CD4-positive, alpha-beta T cell treated with Interleukin-4 for 4 hours (primary cell): Measurements from ENCODE around the gene RASD1.
"Not testable (repeated sequence)": the region's sequence is repeated elsewhere in the genome, so short reads cannot be mapped to it uniquely, and the experiment has no call there.

Experiments
- DNase-seq: peaks from one replicate; pipeline ENCODE4 v3.0.0-alpha.2; 2020

RASD1 gene

DNA sequence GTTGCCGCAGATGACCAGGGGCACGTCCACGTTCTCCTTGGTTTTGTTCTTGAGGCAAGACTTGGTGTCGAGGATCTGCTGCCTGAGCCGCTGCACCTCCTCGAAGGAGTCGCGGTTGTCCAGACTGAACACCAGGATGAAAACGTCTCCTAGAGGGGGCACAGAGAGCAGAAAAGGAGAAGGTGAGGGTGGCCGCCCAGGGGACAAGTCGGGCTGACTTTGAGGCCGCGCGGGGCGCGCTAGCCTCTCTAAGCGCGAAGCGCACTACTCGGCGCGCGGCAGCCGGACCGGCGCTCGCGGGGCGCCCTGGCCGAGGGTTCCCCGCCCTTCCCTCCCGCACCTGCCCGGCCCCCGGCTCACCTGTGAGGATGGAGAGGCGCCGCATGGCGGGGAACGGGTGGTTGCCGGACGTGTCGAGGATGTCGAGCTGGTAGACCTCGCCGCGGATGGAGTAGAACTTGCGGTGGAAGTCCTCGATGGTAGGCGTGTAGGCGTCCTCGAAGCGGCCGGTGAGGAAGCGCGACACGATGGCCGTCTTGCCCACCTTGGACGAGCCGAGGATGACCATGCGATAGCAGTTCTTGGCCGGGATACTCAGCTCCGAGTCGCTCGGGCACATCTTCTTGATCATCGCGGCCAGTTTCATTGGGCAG lies 533 bp downstream of the RASD1 start:
- DNase-seq, result no peak

DNA sequence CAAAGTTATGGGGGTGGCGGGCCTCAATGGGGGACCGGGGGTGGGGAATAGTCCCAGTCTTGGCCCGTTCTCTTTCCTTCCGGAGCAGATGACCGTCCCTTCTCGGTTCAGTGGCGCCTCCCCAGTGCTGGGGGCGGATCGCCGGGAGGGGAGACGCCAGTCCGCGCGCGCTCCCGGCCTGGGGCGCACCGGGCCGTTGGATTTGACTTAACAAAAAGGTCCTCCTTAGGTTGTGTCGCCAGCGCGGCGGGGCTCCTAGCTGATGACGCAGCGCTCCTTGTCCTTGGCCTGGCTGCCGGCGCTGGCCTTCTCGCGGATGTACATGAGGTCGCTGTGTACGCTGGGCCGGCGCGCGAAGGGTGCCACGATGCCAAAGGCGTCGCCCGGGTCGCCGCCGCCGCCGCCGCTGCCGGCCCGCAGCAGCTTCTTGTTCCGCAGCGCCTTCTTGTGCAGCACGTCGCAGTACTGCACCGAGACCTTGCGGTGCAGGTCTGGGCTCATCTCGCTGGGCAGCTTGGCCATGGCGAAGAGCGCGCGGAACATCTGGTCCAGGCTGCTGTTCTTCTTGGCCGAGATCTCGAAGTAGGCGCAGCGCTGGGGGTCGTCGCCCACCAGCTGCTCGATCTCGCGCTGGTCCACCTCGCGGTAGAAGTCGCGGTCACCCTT lies 1.2 kb downstream of the RASD1 start:
- no peak for DNase-seq

DNA sequence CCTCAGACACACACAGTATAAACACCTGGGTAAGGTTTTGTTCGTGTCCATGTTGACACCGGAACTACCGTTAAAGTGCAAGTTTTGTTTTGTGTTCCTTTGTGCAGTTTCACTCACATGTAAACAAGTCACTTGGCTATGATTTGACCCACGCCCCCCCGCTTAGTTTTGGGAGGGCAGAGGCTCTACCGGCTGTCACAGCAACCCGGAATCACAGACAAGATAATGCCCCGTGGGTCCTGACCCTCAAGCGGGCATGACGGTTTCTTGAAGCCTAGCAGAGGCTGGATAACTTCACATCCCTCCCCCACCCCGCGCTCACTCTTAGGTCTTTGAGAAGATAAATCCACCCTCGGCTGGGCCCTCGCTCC lies 1.7 kb downstream of the RASD1 start:
- DNase-seq, result no peak

DNA sequence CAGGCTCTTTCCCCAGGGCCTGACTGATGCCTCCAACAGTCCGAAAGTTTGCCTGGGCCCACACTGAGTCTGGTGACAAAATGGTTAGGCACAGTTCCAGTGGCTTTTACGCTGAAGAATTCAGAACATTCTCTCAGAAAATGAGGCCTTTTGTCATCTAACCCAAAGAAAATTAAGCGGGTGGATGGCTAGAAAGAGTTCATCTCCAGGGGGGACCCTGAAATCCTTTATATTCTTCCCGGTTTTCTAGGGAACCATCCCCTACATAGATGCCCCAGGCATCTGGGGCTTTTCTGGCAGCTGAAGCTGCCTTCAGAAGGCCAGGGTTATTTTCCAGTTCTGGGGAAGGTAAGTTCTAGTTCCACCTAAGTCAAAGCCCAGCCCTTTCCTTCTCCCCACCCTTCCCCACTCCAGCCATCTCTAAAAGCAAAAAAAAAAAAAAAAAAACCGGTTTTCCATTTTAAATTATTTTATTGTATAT lies 2.2 kb downstream of the RASD1 start:
- no peak for DNase-seq

GRCh38 chr17:17493249-17493985 lies 2.8 kb downstream of the RASD1 start:
- no peak for DNase-seq

DNA sequence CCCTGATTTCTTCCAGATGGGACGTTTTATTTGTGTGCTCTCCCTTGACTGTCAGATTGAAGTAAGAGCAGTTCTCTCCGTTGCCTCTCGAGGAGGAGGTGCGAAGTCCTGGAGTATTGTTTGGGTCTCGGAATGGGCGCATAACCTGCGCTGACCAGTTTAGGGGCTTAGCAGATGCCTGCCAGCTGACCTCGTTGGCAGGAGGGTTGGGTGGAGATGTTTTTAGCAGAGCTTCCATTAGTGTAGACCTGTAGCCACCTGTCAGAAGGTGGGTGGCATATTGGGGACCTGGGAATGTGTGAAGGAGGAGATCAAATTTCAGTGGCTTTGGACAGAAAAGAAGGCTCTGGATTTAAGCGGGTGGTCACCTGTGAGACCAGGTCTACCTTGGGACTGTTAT lies 3.6 kb downstream of the RASD1 start:
- DNase-seq, result no peak

- DNase-seq, result no peak
These were observed 4.1 kb downstream of the RASD1 start for GRCh38 chr17:17492085-17492484.

DNA sequence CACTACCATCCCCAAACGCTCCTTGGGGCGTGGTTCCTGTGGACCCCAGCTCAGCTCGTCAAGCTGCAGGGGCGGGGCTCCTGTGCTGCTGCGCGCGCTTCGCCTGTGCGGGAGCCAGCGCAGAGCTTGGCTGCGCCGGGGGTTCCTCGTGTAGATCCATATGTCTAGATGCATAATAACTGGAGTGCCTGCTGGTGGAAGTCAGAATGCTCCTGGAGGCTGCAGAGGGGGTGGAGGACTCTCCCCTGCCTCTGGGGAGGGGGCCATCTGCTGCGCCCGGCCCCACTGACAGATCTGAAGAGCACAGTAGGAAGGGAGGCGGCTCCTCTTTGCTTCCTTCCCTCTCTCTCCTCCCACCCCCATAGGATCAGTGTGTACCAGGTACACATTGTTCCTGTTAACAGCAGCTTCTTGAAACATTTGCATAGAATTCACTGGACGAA lies 4.6 kb downstream of the RASD1 start:
- DNase-seq, result no peak

GRCh38 chr17:17491031-17491471 lies 5.1 kb downstream of the RASD1 start:
- no peak for DNase-seq

GRCh38 chr17:17487998-17488397 lies 8.2 kb downstream of the RASD1 start:
- DNase-seq, result no peak

DNA sequence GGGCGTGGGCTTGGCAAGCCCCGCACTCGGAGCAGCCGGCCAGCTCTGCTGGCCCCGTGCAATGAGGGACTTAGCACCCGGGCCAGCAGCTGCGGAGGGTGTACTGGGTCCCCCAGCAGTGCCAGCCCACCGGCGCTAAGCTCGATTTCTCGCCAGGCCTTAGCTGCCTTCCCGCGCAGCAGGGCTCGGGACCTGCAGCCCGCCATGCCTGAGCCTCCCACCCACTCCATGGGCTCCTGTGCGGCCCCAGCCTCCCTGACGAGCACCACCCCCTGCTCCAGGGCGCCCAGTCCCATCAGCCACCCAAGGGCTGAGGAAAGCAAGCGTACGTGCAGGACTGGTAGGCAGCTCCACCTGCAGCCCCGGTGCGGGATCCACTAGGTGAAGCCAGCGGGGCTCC lies 9.8 kb downstream of the RASD1 start:
- not testable (repeated sequence) for DNase-seq

- DNase-seq, result no peak
These were observed 10.8 kb downstream of the RASD1 start for GRCh38 chr17:17485420-17485819.

DNA sequence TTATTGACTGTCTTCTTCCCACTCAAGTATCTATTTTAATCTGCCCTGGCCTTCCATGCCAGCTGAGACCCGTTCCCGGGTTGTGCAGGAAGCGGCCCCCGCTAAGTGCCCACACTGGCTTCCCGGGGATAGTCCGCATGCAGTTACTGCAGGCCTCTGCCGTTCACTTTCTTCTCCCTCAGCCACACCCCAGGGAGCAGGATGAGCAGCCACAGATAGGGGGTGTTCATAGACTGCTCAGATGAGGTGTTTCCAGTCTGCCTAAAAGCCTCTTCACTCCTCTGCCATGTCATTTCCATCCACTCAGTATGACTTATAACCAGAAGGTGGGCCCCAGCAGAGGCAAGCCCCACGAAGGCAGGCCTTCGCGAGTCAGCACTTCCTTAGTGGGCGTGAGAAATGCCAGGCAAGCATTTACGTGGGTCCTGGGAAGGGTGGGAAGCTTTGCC lies 11.7 kb downstream of the RASD1 start:
- no peak for DNase-seq

DNA sequence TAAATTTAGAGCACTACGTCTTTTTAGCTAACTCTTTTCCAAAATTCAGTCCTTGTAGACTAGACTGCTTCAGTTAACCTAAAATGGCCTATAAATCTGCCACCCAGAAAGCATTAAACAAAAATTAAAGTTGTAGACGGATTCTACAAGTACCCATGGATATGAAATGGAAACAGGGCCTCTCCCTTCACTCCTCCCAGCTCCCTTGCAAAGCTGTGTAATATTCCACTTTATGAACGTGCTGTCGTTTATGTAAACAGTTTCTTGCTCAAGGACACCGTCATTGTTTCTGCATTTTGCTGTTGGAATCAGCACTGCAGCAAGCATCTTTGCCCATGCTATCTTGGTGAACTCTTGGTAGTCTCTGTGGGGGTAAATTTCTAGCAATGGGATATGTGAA lies 14.3 kb downstream of the RASD1 start:
- DNase-seq, result no peak

- no peak for DNase-seq
These were observed 15.5 kb downstream of the RASD1 start for GRCh38 chr17:17480593-17481148.

DNA sequence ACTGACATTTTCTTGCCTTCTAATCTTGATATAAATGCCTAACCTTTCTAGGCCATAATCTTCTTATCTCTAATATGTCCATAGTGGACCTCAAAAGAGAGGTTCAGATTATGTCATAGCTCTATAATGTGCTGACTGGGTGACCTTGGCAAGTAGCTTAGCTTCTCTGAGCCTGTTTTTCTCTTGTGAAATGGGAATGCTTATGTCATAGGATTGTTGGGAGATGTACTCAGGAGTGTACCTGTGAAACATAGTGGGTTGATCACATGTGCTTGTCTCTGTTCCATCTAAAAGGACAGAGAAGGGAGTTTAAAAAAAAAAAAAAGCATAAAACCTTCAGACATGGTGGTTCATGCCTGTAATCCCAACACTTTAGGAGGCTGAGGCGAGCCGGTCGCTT lies 17.0 kb downstream of the RASD1 start:
- DNase-seq, result no peak

DNA sequence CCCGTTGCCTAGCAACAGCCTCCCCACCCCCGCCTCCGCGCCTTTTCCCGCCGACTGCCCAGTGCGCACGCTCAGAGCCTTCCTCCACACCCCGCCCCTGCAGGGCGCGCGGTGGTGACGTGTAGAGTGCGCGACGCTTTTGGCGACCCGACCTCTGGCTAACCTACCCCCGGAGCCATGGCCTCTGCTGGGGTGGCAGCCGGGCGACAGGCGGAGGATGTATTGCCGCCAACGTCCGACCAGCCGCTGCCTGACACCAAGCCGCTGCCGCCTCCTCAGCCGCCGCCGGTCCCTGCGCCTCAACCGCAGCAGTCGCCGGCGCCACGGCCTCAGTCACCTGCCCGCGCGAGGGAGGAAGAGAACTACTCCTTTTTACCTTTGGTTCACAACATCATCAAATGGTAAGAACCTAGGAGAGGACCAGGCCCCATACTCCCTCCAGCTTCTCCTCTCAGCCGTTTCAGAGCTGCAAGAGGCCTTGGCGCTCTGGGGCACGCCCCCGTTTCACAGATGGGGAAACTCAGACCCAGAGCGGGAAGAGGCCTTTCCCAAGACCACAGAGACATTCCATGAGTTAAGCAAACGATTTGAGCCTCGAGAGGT lies 19.2 kb downstream of the RASD1 start, which contains the start of gene MED9:
Gene MED9 (plus strand): TSS at position 136 of the 603 bp plus-strand sequence. CDS start 42 bp downstream, at position 178.
- DNase-seq, result peak; percentile 90

DNA sequence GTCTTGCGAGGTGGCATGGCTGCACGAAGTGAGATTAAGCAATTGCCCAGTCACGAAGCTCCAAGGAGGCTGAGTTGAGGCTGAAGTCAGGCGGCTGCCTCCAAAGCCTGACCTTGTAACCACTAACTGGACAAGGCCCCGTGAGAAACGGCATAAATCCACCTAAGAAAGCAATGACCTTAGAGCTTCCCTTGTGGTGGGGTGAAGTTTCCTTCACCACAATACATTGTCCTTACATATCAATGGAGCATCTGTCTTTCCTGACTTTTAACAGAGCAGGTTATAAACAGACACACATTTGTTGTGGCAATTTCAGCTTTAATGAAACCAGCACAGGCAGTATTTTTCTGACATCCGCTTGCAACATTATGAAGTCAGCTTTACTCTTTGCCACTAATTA lies 21.9 kb downstream of the RASD1 start:
- no peak for DNase-seq

DNA sequence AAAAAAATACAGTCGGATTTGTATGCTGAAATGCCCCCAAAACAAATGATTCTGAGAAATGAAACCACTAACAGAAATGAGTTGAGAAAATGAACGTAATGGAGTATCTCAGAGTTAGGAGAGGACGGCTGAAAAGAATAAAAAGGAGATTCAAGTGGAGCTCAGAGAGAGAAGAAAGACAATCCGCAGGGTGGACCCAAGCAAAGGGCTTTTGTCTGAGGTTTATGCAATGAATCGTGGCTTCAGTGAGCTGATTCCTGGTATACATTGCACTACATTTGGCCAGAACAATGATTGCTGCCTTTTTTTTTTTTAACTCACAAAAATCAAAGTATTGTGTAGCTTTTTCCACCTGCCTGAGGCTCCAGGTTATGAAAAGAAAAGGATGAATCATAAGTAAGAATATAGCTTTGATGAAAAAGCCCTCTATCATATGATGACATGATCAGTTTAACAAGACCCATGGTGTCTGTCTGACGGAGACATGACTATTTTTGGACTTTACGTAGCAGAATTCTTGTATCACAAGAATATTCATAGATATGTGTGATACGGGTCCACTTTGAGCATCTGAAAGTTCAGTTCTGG lies 23.8 kb downstream of the RASD1 start:
- DNase-seq, result no peak

DNA sequence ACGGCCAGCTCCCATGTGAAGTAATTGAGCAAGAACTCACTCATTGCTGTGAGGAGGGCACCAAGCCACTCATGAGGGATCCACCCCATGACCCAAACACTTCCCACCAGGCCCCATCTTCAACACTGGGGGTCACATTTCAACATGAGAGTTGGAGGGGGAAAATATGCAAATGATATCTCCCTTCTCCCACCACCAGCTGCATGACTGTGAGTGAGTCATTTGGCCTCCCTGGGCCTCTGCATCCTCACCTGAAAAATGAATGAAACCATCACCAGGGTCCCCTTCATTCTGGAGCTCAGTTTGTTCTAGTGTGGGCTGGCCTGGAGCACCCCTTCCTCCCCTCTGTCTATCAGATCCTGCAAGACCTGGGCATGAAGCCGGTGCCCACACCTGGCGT lies 26.2 kb downstream of the RASD1 start:
- no peak for DNase-seq

DNA sequence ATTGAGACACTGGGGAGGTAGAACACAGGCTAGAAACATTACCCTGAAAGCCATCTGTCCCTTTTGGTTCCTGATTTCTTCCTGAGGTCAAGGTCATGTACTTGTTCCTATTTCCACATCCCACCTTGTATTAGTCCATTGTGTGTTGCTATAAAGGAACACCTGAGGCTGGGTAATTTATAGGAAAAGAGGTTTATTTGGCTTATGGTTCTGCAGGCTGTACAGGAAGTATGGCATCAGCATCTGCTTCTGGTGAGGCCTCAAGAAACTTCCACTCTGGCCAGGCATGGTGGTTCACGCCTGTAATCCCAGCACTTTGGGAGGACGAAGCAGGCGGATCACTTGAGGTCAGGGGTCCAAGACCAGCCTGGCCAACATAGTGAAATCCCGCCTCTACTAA lies 26.8 kb downstream of the RASD1 start:
- DNase-seq, result no peak

- no peak for DNase-seq
These were observed 27.8 kb downstream of the RASD1 start for GRCh38 chr17:17468217-17469010.
